GM19193 (cell line): Measurements from ENCODE around the gene CALM3.
A peak's percentile ranks its signal among the peaks of the same experiment; 100 is the strongest.

Experiments used
- POLR2A ChIP-seq: IDR thresholded peaks from 4 replicates; pipeline ENCODE4 v1.6.1; 2011; ENCODE audit not compliant: insufficient read depth, insufficient read length; ENCODE audit errors: extremely low read depth

CALM3 gene

GRCh38 chr19:46608581-46609345 is 7.6 kb downstream of the CALM3 start:
- TF ChIP-seq POLR2A, result no peak

GRCh38 chr19:46609511-46610412 is 8.6 kb downstream of the CALM3 start:
- no peak for TF ChIP-seq POLR2A

- TF ChIP-seq POLR2A, result no peak
Measured at GRCh38 chr19:46610413-46610775, 9.3 kb downstream of the CALM3 start.

- peak; percentile 41 for TF ChIP-seq POLR2A
Measured at GRCh38 chr19:46610851-46611770, 10.0 kb downstream of the CALM3 start.

GRCh38 chr19:46611776-46612175 is 10.6 kb downstream of the CALM3 start:
- TF ChIP-seq POLR2A, result no peak

GRCh38 chr19:46613525-46613924 is 12.4 kb downstream of the CALM3 start:
- no peak for TF ChIP-seq POLR2A

- TF ChIP-seq POLR2A, result no peak
Measured at GRCh38 chr19:46614114-46614722, 13.1 kb downstream of the CALM3 start.

- no peak for TF ChIP-seq POLR2A
Measured at GRCh38 chr19:46615966-46616365, 14.8 kb downstream of the CALM3 start.

GRCh38 chr19:46616631-46617322 is 15.6 kb downstream of the CALM3 start:
- no peak for TF ChIP-seq POLR2A

- TF ChIP-seq POLR2A, result no peak
Measured at GRCh38 chr19:46617601-46618000, 16.5 kb downstream of the CALM3 start.

GRCh38 chr19:46618670-46619231 is 17.6 kb downstream of the CALM3 start:
- TF ChIP-seq POLR2A, result no peak

- no peak for TF ChIP-seq POLR2A
Measured at GRCh38 chr19:46620267-46620666, 19.1 kb downstream of the CALM3 start.

- TF ChIP-seq POLR2A, result no peak
Measured at GRCh38 chr19:46620716-46621115, 19.6 kb downstream of the CALM3 start.

- no peak for TF ChIP-seq POLR2A
Measured at GRCh38 chr19:46621191-46622117, 20.3 kb downstream of the CALM3 start.
